Astrocyte (in vitro differentiated cells and primary cell): ENCODE measurements around the gene PAX6. TPM values are rescaled to one million over a fixed set of nuclear protein-coding genes. Genes with fewer than 3 reads are reported as not detected.

ENCODE experiments used
- DNase-seq: peaks from one replicate; pipeline ENCODE4 v3.0.0-alpha.2; 2010; ENCODE audit warnings: low read depth
- FAIRE-seq: peaks from 2 replicates; lab custom pipeline; 2011; peaks lifted over from hg19 to GRCh38; lab: Jason Lieb, UNC
- H2AFZ ChIP-seq: 2 replicates; pipeline ENCODE4 v1.6.0; 2012; ENCODE audit warnings: low read depth, low read length, inconsistent platforms
- H3K27ac ChIP-seq: 2 replicates; pipeline ENCODE4 v1.5.1; 2011; ENCODE audit warnings: low read depth, low read length, inconsistent platforms
- H3K27me3 ChIP-seq: 2 replicates; pipeline ENCODE4 v1.6.0; 2011; ENCODE audit warnings: low read length, inconsistent platforms; ENCODE audit not compliant: insufficient read depth
- H3K36me3 ChIP-seq: 2 replicates; pipeline ENCODE4 v1.5.1; 2011; ENCODE audit warnings: low read length, inconsistent platforms; ENCODE audit not compliant: insufficient read depth
- H3K4me1 ChIP-seq: 2 replicates; pipeline ENCODE4 v1.5.1; 2011; ENCODE audit warnings: low read length, inconsistent platforms; ENCODE audit not compliant: insufficient read depth
- H3K4me2 ChIP-seq: 2 replicates; pipeline ENCODE4 v1.6.0; 2012; ENCODE audit warnings: low read length, inconsistent platforms
- H3K4me3 ChIP-seq: 2 replicates; pipeline ENCODE4 v1.5.1; 2011; ENCODE audit warnings: low read depth, mild to moderate bottlenecking, low read length, inconsistent platforms; ENCODE audit not compliant: insufficient read depth
- H3K79me2 ChIP-seq: 2 replicates; pipeline ENCODE4 v1.6.0; 2012; ENCODE audit warnings: mild to moderate bottlenecking, low read length, inconsistent platforms; ENCODE audit not compliant: insufficient read depth
- H3K9ac ChIP-seq: 2 replicates; pipeline ENCODE4 v1.6.0; 2012; ENCODE audit warnings: mild to moderate bottlenecking, low read length, inconsistent platforms
- H3K9me3 ChIP-seq: 2 replicates; pipeline ENCODE4 v1.5.1; 2012; ENCODE audit warnings: low read depth, mild to moderate bottlenecking, low read length, inconsistent platforms; ENCODE audit not compliant: insufficient read depth
- H4K20me1 ChIP-seq: 2 replicates; pipeline ENCODE4 v1.6.0; 2012; ENCODE audit warnings: low read length, inconsistent platforms; ENCODE audit not compliant: insufficient read depth
- H3K27ac Mint-ChIP-seq: one replicate; pipeline ENCODE4 v1.8.0; 2021; ENCODE audit warnings: mild to moderate bottlenecking, mixed read lengths; ENCODE audit not compliant: unreplicated experiment
- H3K27me3 Mint-ChIP-seq: one replicate; pipeline ENCODE4 v1.8.0; 2021; ENCODE audit warnings: low read depth, mixed read lengths; ENCODE audit not compliant: unreplicated experiment
- H3K36me3 Mint-ChIP-seq: one replicate; pipeline ENCODE4 v1.8.0; 2021; ENCODE audit warnings: low read depth, mixed read lengths; ENCODE audit not compliant: unreplicated experiment
- H3K4me1 Mint-ChIP-seq: one replicate; pipeline ENCODE4 v1.8.0; 2021; ENCODE audit warnings: low read depth, mixed read lengths; ENCODE audit not compliant: unreplicated experiment
- H3K4me3 Mint-ChIP-seq: one replicate; pipeline ENCODE4 v1.8.0; 2021; ENCODE audit warnings: mild to moderate bottlenecking, moderate library complexity, mixed read lengths; ENCODE audit not compliant: unreplicated experiment
- H3K9me3 Mint-ChIP-seq: one replicate; pipeline ENCODE4 v1.8.0; 2021; ENCODE audit warnings: mild to moderate bottlenecking, mixed read lengths; ENCODE audit not compliant: unreplicated experiment
- EZH2 ChIP-seq: IDR thresholded peaks from 2 replicates; pipeline ENCODE4 v1.6.1; 2012; ENCODE audit warnings: mild to moderate bottlenecking, low read length, inconsistent platforms; ENCODE audit not compliant: insufficient read depth
- total RNA-seq: library from RNA; stranded (reverse); gene quantifications from 2 replicates; pipeline ENCODE4 v1.2.1, GENCODE V29; 2021
- TF ChIP-seq, protein P1 (sequence below): IDR thresholded peaks from 2 replicates; pipeline ENCODE4 v1.5.1; 2011; ENCODE audit warnings: low read depth, mild to moderate bottlenecking, inconsistent platforms, low read length, moderate library complexity; ENCODE audit not compliant: insufficient read depth

The PAX6 gene
- total RNA-seq, 1 donor from 2014 or later: 12.2 TPM

DNA sequence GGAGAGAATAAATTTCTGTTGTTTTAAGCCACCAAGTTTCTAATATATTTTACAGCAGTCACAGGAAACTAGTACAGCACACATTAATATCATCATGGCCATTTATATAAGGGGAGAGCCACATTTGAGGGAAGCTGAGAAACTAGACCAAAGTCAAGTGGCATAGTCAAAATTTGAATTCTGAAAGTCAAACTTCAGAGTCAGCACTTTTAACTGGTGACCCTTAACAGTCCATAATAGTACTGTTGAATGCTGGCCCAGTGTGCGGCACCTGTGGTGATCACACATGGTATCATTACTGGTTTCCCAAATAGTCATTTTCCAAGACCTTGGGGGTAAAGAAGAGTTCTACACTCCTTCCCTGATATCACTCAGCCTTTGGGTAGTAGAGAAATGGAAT, 44.3 kb upstream of the PAX6 start:
- no peak overlapping the region for H3K4me2 ChIP-seq
- H3K4me1 ChIP-seq: no peaks in the 10 kb centered on the region
- no peak overlapping the region for H2AFZ ChIP-seq
- Mint-ChIP-seq H3K4me1 (no peaks in the 10 kb centered on the region), H3K4me3 (no peak overlapping the region), H3K9me3 (peaks cover 3% of the 10 kb centered on the region), H3K36me3 (no peaks in the 10 kb centered on the region), H3K27ac (no peak overlapping the region), H3K27me3 (peaks cover 15% of the 10 kb centered on the region)
- H3K4me3 ChIP-seq: no peak overlapping the region
- no peaks in the 10 kb centered on the region for H3K79me2 ChIP-seq
- no peaks in the 10 kb centered on the region for H3K9me3 ChIP-seq
- no peaks in the 10 kb centered on the region for H3K36me3 ChIP-seq
- no peak for TF ChIP-seq EZH2
- TF ChIP-seq, protein P1, sequence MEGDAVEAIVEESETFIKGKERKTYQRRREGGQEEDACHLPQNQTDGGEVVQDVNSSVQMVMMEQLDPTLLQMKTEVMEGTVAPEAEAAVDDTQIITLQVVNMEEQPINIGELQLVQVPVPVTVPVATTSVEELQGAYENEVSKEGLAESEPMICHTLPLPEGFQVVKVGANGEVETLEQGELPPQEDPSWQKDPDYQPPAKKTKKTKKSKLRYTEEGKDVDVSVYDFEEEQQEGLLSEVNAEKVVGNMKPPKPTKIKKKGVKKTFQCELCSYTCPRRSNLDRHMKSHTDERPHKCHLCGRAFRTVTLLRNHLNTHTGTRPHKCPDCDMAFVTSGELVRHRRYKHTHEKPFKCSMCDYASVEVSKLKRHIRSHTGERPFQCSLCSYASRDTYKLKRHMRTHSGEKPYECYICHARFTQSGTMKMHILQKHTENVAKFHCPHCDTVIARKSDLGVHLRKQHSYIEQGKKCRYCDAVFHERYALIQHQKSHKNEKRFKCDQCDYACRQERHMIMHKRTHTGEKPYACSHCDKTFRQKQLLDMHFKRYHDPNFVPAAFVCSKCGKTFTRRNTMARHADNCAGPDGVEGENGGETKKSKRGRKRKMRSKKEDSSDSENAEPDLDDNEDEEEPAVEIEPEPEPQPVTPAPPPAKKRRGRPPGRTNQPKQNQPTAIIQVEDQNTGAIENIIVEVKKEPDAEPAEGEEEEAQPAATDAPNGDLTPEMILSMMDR: no peak
- no peak for DNase-seq
- no peak overlapping the region for H3K9ac ChIP-seq
- H3K27me3 ChIP-seq: peaks cover 3% of the 10 kb centered on the region
- no peak for FAIRE-seq
- no peaks in the 10 kb centered on the region for H4K20me1 ChIP-seq
- no peak overlapping the region for H3K27ac ChIP-seq

DNA sequence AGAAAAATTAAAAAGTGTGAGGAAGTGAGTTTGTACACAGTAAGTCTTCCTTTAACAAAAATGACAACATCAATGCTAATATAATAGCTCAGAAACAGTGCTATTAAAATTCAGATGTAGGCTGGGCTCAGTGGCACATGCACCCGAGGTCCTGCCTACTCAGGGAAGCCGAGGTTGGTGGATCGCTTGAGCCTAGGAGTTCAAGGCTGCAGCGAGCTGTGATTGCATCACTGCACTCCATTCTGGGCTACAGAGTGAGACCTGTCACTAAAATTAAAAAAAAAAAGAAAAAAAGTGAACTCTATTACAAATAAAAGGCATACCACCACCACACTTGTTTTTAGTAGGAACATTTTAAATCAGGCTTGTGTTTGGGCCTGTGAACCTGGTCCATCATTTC, 39.2 kb upstream of the PAX6 start:
- H2AFZ ChIP-seq: no peak overlapping the region
- no peak overlapping the region for H3K4me3 ChIP-seq
- no peaks in the 10 kb centered on the region for H4K20me1 ChIP-seq
- no peak overlapping the region for H3K4me3 Mint-ChIP-seq
- no peak overlapping the region for H3K4me2 ChIP-seq
- H3K4me1 ChIP-seq: no peaks in the 10 kb centered on the region
- no peaks in the 10 kb centered on the region for H3K36me3 ChIP-seq
- peaks cover 3% of the 10 kb centered on the region for H3K27me3 ChIP-seq
- no peak overlapping the region for H3K27ac Mint-ChIP-seq
- H3K27ac ChIP-seq: no peak overlapping the region
- H3K79me2 ChIP-seq: no peaks in the 10 kb centered on the region
- peaks cover 5% of the 10 kb centered on the region for H3K27me3 Mint-ChIP-seq
- no peaks in the 10 kb centered on the region for H3K9me3 Mint-ChIP-seq
- TF ChIP-seq, protein P1: no peak
- no peak for TF ChIP-seq EZH2
- FAIRE-seq: no peak
- H3K9ac ChIP-seq: no peak overlapping the region
- H3K36me3 Mint-ChIP-seq: no peaks in the 10 kb centered on the region
- H3K9me3 ChIP-seq: no peaks in the 10 kb centered on the region
- no peaks in the 10 kb centered on the region for H3K4me1 Mint-ChIP-seq
- DNase-seq: no peak

DNA sequence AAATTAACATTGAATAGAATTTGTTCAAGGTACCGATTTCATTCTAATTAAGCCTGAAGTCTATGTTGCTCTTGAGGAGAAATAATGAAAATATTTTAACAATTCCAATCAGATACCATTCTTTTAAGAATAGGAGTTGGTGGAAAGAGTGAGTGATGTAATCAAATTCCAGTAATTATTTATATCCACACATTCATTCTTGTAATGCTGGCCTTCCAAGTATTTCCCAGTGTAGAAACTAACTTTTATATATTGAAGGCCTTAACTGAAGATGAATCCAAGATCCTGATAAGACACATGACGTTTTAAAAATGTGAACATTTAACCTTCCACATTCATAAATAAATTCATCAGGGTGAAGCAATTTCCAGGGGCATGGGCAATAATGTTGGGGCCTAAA, 36.6 kb upstream of the PAX6 start:
- Mint-ChIP-seq H3K4me3 (no peak overlapping the region), H3K36me3 (no peaks in the 10 kb centered on the region), H3K9me3 (no peaks in the 10 kb centered on the region), H3K27me3 (peaks cover 6% of the 10 kb centered on the region), H3K27ac (no peak overlapping the region), H3K4me1 (no peaks in the 10 kb centered on the region)
- peaks cover 1% of the 10 kb centered on the region for H3K27me3 ChIP-seq
- H3K79me2 ChIP-seq: no peaks in the 10 kb centered on the region
- DNase-seq: peak; percentile 49
- no peak overlapping the region for H3K9ac ChIP-seq
- H4K20me1 ChIP-seq: no peaks in the 10 kb centered on the region
- no peak for FAIRE-seq
- H3K4me1 ChIP-seq: no peaks in the 10 kb centered on the region
- no peak overlapping the region for H3K27ac ChIP-seq
- H2AFZ ChIP-seq: no peak overlapping the region
- H3K4me2 ChIP-seq: no peak overlapping the region
- TF ChIP-seq EZH2: no peak
- TF ChIP-seq, protein P1: no peak
- H3K36me3 ChIP-seq: no peaks in the 10 kb centered on the region
- H3K4me3 ChIP-seq: no peak overlapping the region
- H3K9me3 ChIP-seq: no peaks in the 10 kb centered on the region
